GM18873 (cell line): ENCODE results near the gene CABLES2.

Source experiments
- ATAC-seq: cut with Tn5 transposase; IDR thresholded peaks from one replicate; pipeline ENCODE4 v1.9.1; 2021; ENCODE audit warnings: mild to moderate bottlenecking, moderate library complexity, moderate number of reproducible peaks; ENCODE audit not compliant: unreplicated experiment, low FRiP score

Gene CABLES2

GRCh38 chr20:62363920-62364851 lies 42.9 kb downstream of the CABLES2 start:
- ATAC-seq, result no peak

- ATAC-seq, result no peak
Measured at GRCh38 chr20:62362991-62363919, 43.8 kb downstream of the CABLES2 start.

- no peak for ATAC-seq
Measured at GRCh38 chr20:62362590-62362940, 44.5 kb downstream of the CABLES2 start.

- ATAC-seq, result no peak
Measured at GRCh38 chr20:62361799-62362589, 45.1 kb downstream of the CABLES2 start.

GRCh38 chr20:62360854-62361798 lies 46.0 kb downstream of the CABLES2 start:
- ATAC-seq, result no peak

DNA sequence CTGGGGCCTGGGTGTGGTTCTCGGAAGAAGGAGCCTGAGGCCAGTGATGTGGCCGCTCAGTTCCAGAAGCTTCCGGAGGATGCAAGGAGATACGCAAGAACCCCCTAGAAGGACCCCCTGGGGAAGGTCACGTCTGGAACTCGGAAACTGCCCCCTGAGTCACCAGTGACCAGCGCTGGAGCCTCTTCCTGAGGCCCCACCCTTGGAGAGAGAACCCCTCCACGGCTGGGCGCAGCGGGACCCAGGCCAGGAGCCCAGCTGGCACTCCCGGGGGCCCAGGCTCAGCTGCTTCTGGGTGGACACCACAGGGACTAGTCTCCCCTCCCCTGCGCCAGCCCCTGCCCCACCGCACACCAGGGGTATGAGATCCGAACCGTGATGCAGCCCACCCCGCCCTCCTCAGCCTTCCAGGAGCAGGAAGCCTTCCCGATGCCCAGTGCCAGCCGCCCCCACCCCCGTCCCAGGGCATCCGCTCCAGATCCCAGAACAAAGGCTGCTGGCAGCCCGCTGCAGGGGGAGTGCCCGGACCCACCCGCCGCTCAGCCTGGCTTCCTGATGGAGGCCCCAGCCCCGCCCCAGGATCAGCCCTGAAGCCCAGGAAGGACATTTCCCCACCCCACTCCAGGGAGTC lies 47.5 kb downstream of the CABLES2 start:
- no peak for ATAC-seq

DNA sequence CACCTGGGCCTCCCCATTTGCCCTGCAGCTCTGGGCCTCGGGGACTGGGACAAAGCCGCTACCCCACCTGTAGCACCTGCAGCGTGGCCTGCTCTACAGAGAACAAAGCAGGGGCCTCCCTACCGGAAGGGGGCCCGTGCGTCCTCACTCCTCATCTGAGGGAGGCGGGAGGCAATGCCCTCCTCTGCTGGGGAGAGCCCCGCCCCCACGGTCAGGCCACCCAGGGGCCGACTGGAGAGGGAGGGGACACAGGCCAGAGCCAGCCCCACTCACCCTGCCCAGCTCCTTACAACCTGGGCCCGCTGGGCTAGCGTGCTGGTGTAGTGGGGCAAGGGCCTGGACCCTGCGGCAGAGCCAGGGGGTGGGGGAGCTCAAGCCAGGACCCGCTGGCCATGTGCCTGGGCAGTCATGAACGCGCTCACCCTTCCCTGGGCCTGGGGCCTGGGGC lies 48.0 kb downstream of the CABLES2 start:
- no peak for ATAC-seq

DNA sequence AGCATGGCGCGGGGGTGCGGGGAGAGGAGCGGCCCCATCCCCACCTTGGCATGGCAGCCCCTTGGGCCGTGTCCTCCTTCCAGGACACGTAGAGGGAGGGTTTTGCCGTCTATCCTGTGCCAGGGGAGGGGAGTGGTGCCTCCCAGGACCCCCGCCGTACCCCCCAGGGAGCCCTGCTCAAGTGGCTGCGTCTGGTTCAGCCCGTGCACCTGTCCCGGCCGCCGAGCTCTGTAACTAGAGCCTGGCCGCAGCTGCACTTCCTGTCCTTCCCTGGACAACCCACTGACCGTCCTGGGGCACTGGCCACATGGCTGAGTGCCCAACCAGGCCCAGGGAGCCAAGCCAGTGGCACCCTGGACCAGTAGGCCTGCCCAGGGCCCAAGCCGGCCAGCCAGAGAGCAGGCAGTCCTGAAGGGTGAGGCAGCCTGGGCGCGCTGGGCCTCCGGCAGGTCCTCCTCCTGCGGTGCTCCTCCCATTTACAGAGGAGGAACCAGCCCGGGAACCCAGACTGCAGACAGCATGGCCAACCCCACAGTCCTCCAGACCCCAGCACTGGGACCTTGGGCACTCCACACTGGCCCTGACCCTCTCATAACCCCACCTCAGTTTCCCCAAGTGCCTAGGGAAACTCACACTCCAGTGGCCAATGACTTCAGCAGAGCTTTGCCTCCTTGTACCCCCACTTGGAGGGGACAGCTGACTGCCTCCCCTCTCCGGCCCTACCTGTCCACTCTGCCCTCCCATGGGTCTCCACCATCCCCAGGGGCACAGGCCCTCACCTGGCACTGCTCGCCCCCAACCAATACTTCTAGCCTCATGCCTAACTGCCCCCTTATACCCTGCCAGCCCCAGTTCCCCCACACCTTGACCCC lies 48.7 kb downstream of the CABLES2 start:
- no peak for ATAC-seq

DNA sequence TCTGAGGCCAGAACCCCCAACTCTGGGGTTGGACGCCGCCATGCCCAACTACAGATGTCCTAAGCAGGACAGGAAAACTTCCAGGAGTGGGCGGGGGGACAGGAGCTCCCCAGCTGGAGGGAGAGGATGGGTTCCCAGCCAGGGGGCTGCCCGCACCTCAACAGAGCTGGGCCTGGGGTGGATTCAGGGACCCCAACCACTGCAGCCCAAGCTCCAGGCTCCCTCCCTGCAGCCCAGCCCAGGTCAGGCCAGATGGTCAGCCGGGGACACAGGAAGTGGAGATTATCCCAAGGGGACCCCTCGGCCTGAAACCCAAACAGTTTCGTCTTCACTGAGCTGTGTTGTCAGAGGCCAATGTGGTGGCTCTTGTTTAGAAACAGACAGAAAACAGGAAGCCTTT lies 49.4 kb downstream of the CABLES2 start:
- ATAC-seq, result no peak

DNA sequence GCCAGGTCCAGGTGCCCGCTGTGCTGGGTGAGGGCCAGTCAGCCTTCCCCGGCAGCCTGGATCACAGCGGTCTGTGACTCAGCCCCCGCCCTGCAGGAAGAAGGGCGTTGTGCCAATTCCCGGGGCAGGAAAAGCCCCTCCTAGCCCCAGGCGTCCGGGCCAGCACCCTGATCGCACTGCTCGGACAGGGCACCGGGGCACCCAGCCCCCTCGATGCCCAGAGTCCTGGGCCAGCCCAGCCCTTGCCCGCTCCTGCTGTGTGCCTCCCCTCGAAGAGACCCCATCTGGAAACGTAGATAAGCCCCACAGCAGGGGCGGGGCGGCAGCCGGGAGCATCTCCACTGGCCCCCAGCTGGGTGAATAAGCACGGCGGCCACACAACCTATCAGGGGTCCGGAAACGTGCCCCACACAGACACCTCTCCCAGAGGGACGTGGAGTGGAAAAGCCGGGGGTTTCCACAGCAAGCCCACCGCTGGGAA lies 49.9 kb downstream of the CABLES2 start:
- no peak for ATAC-seq

DNA sequence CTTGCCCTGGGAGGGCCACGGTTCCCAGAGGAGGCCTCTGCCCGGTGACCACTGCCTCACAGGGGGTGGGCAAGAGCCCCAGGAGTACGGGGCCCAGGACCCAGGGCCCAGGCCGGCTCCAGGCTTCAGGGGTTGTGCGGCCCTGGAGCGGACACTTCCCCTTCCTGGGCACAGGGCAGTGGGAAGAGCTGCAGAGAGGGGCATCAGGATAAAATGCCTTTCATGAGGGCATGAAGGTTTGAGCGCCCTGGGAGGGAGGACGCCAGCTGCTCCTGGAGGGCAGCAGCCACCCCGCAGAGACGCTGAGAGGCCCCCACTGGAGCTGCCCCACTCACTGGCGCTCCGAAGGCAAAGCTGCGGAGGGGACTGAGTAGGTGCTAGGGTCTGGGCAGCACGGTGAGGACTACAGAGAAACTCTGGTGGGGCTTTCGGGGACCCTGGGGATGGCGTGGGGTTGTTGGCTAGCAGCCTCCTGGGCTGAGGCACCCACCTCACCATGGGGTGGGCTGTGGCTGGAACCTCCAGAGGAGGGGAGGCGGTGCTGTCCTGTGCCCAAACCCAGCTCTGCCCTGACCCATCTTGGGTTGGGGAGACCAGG lies 50.4 kb downstream of the CABLES2 start:
- no peak for ATAC-seq

DNA sequence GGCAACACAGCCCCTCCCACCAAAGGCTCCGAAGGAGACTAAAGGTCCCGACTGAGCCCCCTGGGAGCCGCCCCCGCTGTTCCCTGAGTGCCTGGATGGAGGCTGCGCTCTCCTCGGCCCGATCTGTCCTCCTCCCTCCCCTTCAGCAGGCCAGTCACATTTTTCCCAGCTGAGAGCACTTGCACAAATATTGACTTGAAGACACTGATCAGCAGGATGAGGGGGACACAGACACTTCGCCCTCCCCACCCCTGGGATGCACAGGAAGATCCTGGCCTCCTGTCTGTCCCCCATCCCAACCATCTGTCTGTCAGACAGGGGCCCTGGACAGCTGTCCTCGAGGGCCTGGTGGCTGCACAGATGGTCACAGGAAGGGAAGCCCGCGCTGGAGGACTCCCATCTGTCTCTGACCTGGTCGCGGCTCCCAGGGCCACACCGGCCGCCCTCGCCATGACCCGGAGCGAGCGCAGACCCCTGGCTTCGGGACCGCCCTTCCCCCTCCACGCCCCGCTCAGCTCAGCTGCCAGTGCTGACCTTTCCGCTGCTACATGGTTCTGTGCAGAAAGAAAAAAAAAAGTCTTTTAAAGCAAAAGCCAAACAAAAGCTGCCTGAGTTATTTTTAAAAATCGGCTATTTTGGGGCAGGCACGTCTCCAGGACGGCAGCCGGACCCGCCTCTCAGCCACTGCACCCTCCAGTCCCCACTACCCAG lies 51.1 kb downstream of the CABLES2 start:
- ATAC-seq, result no peak

DNA sequence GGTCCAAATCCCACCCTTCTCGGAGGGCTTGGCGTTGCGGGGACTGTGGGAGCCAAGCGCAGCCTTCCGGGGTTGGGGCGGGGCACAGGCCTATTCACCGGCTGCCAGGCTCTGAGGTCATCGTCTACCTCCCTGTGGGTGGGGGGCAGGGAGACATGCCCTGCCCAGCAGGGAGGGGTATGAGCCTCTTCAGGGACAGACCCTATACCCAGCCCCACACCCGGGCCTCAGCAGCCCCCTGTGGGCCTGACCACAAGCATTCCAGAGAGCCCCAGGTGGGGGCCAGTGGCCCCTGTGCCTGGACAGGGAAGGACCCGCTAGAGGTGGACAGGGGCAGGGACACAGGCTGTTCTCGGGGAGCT lies 51.6 kb downstream of the CABLES2 start:
- no peak for ATAC-seq

DNA sequence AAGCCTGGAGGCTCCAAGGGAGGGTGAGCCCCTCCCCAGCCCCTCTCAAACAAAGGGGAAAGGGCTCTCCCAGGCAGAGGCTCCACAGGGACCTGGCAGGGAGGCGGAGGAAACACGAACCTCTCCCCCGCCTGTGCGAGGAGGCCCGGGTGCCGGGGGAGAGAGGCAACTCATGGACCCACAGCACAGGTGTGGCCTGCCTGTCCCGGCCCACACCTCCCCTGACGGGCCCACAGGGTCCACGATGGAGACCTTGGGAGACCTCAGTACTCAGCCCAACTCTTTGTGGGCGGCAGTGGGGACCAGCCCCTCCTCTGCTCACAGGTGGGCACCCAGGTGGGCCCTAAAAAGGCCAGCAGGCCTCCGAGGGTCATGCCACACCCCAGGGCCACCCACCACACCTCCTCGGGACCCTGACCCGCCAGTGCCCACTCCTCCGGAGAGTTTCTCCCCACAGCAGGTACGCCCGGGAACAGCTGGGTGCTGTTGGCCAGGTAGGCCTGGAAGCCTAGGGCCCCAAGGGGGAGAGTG lies 52.2 kb downstream of the CABLES2 start:
- no peak for ATAC-seq

DNA sequence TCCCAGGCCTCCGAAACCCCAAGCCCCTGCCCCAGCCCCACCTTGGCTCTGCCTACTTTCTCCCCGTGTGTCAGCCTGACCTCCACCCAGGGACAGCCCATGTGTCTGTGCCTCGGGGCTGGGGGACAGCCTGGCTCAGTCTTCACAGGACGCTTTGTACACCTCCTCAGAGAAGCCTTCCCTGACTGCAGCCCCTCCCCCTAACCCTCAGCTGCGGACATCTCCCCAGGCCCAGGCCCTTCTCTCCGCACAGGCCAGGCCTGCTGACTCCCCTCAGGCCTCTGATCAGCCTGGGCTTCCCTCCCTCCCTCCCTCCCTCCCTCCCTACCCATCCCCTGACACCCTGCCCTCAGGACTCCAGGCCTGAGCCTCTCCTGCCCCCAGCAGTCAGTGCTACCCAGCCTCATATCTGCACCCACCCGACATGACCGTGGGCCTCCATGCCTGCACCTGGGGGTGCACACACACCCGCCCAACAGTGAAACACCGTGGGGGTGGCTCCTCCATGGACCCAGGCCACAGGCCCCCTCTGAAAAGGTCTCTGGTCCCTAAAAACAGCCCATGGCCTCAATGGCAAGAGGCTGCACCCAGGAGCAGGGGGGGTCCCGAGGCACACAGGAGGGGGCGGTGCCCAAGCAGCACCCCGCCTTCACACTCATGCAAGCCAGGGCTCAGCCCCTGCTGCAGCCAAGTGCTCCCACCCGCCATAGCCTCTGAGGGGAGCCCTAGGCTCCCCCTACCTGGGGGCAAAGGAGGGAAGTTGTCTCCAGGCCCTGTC lies 52.9 kb downstream of the CABLES2 start:
- ATAC-seq, result no peak
